Sigmoid colon (tissue), 7 donors: Measurements from ENCODE around the gene COL2A1. TPM values are rescaled to one million over a fixed set of nuclear protein-coding genes. Genes with fewer than 3 reads are reported as not detected.

Experiments used
- DNase-seq: peaks from one replicate; pipeline ENCODE4 v3.0.0-alpha.2; 2019
- H3K27ac ChIP-seq, 4 donors: fragments of 200-600 bp; sonication (generic); one replicate each; pipeline ENCODE4 v1.5.1; 2016 to 2019; ENCODE audit warnings: mild to moderate bottlenecking in 1 of 4
- H3K27me3 ChIP-seq, 3 donors: fragments of 200-600 bp; sonication (generic); one replicate each; pipeline ENCODE4 v1.5.1; 2019; ENCODE audit warnings: mild to moderate bottlenecking in 1 of 3
- H3K36me3 ChIP-seq, 4 donors: fragments of 200-600 bp; sonication (generic); one replicate each; pipeline ENCODE4 v1.5.1; 2016 to 2019
- H3K4me1 ChIP-seq, 4 donors: fragments of 200-600 bp; sonication (generic); one replicate each; pipeline ENCODE4 v1.5.1; 2017 to 2019
- H3K4me3 ChIP-seq, 4 donors: fragments of 200-600 bp; sonication (generic); one replicate each; pipeline ENCODE4 v1.5.1; 2017 to 2019; ENCODE audit warnings: mild to moderate bottlenecking in 2 of 4, moderate library complexity in 1 of 4
- H3K9me3 ChIP-seq, 4 donors: fragments of 200-600 bp in 3 of 4; sonication (generic) in 3 of 4; one replicate each; pipeline versions ENCODE4 v1.5.1 to v1.6.1; 2013 to 2019
- EP300 ChIP-seq, 4 donors: sonication (generic); formaldehyde crosslinking; IDR thresholded peaks; one replicate each; pipeline ENCODE4 v1.6.1; 2017; ENCODE audit warnings: antibody characterized with exemption in 4 of 4
- POLR2A ChIP-seq, 2 donors: fragments of 450-650 bp; IDR thresholded peaks; one replicate each; pipeline ENCODE4 v1.6.1; 2016; ENCODE audit warnings: antibody characterized with exemption in 2 of 2, mild to moderate bottlenecking in 2 of 2, moderate library complexity in 2 of 2
- POLR2AphosphoS5 ChIP-seq, 4 donors: sonication (generic); formaldehyde crosslinking; IDR thresholded peaks; one replicate each; pipeline ENCODE4 v1.6.1; 2017; ENCODE audit warnings: antibody characterized with exemption in 4 of 4
- whole genome bisulfite sequencing, 2 donors: extraction: QIAGEN DNeasy Blood & Tissue Kit; methylation state at CpG; one replicate each; pipeline ENCODE4 v1.1.7; 2013; 5-methylcytosine and 5-hydroxymethylcytosine counted together
- intact Hi-C: fragments of 100-400 bp; cut with DNase I; formaldehyde crosslinking; loops from one replicate; pipeline ENCODE4 v1.15.1; 2023
- polyA plus RNA-seq, 3 donors: library from polyadenylated mRNA; stranded (reverse); fragments of 200-250 nt; gene quantifications; one replicate each; pipeline ENCODE4 v1.2.3, GENCODE V29; 2013
- total RNA-seq, 4 donors: library from RNA; depleted of rRNA; stranded (reverse); fragments of >200 nt; gene quantifications; one replicate each; pipeline ENCODE4 v1.1.0, GENCODE V29; 2016
- TF ChIP-seq, protein P1 (sequence below), 4 experiments: fragments of 450-650 bp in 3 of 4; fragments of 200-600 bp in 1 of 4; IDR thresholded peaks; one replicate each; pipeline ENCODE4 v1.5.1; 2016 to 2019; ENCODE audit warnings: antibody characterized with exemption in 4 of 4, mild to moderate bottlenecking in 3 of 4, moderate library complexity in 2 of 4
- donor health status: healthy with polysubstance abuse.
- donor health status: Bipolar disorder and iron deficiency.
- donor health status: healthy.

COL2A1 gene
- total and polyA plus RNA-seq, 7 donors = 0.17 to 0.60 TPM; not detected in 5

DNA sequence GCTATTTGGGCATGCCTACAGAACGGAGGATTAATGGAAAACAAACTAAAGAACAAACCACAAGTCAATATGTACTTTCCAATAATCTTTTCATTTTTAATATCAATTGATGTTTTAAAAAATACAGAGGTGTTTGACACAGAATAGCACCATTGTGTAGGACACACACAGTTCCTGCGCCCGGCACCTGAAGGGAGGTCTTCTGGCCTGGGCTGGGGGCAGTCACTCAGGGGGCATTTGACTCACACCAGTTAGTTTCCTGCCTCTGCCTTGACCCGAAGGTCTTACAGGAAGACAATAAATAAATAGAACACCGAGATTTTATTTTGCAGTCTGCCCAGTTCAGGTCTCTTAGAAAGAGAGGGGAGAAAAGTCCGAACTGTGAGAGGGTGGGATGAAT, 31.4 kb downstream of the COL2A1 start:
- H3K4me1 ChIP-seq = no peaks in the 10 kb centered on the region
- no peaks in the 10 kb centered on the region for H3K27me3 ChIP-seq
- 81 to 84% methylated on average over 6 of the region's 6 CpGs for WGBS, 2 donors
- peaks cover 0 to 21% (median 6%) of the 10 kb centered on the region in 4 donors for H3K36me3 ChIP-seq
- H3K27ac ChIP-seq = no peak overlapping the region
- no peak overlapping the region for H3K4me3 ChIP-seq
- TF ChIP-seq EP300 (IDR thresholded peaks at IDR 0.05) = no peak
- TF ChIP-seq POLR2AphosphoS5 (IDR thresholded peaks at IDR 0.05) = no peak
- TF ChIP-seq POLR2A (IDR thresholded peaks at IDR 0.05) = no peak
- TF ChIP-seq, protein P1, sequence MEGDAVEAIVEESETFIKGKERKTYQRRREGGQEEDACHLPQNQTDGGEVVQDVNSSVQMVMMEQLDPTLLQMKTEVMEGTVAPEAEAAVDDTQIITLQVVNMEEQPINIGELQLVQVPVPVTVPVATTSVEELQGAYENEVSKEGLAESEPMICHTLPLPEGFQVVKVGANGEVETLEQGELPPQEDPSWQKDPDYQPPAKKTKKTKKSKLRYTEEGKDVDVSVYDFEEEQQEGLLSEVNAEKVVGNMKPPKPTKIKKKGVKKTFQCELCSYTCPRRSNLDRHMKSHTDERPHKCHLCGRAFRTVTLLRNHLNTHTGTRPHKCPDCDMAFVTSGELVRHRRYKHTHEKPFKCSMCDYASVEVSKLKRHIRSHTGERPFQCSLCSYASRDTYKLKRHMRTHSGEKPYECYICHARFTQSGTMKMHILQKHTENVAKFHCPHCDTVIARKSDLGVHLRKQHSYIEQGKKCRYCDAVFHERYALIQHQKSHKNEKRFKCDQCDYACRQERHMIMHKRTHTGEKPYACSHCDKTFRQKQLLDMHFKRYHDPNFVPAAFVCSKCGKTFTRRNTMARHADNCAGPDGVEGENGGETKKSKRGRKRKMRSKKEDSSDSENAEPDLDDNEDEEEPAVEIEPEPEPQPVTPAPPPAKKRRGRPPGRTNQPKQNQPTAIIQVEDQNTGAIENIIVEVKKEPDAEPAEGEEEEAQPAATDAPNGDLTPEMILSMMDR (IDR thresholded peaks at IDR 0.05) = no peak
- intact Hi-C loops = no loop called here
- no peaks in the 10 kb centered on the region for H3K9me3 ChIP-seq
- no peak for DNase-seq

DNA sequence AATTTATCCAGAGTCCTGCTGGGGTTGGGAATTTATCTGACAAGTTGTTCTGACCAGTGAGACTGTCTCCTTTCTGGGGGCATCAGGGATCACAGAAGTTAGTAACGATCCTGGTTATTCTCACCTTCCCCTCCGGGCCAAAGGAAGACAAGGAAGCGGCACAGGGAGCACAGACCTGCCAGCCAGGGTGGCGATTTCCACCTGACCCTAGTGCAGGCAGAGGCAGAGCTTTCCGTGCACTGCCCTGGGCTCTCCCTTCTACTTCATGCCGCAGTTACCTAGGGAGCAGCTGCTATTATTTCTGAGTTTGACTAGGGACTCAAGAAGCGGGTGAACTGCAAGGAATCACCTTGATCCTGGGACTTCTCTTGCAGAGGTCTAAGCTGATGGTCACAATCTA, 33.4 kb downstream of the COL2A1 start:
- TF ChIP-seq POLR2A (IDR thresholded peaks at IDR 0.05) (no peak), EP300 (IDR thresholded peaks at IDR 0.05) (no peak), POLR2AphosphoS5 (IDR thresholded peaks at IDR 0.05) (no peak)
- TF ChIP-seq, protein P1 (IDR thresholded peaks at IDR 0.05) = no peak
- H3K36me3 ChIP-seq = peaks cover 0 to 39% (median 11%) of the 10 kb centered on the region in 4 donors

DNA sequence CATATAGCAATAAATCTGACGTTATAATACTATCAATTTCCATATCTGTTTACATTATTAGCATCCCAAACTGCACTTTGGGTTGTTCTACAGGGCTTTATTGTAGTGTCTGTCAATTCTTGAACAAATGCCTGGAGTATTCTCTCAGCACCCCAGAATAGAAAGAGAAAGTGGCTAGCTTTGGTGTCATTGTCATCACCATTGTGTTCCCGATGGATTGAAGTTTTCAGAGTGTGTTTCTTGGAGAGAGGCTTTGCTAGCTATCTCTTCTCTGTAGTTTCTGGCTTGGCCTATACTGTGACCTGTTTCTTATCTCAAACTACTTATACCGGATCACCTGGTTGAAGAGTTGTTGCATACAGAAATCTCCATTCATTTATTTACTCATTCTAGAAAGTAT, 34.4 kb downstream of the COL2A1 start:
- WGBS, 2 donors = 60 to 74% methylated on average over 3 of the region's 3 CpGs
- H3K9me3 ChIP-seq = no peaks in the 10 kb centered on the region
- peaks cover 0 to 8% (median 0%) of the 10 kb centered on the region in 4 donors for H3K4me1 ChIP-seq
- H3K27ac ChIP-seq = no peak overlapping the region
- no peak for DNase-seq
- H3K27me3 ChIP-seq = no peaks in the 10 kb centered on the region
- intact Hi-C loops = loop anchor here (10.0 kb wide), 1 partner anchor 195 kb away; no protein-coding TSS in a partner anchor
- no peak for TF ChIP-seq POLR2A (IDR thresholded peaks at IDR 0.05)
- TF ChIP-seq POLR2AphosphoS5 (IDR thresholded peaks at IDR 0.05) = no peak
- TF ChIP-seq, protein P1 (IDR thresholded peaks at IDR 0.05) = no peak
- no peak for TF ChIP-seq EP300 (IDR thresholded peaks at IDR 0.05)
- peaks cover 0 to 40% (median 12%) of the 10 kb centered on the region in 4 donors for H3K36me3 ChIP-seq
- H3K4me3 ChIP-seq = no peak overlapping the region

More for the DNA sequence above, 33.4 kb downstream of the COL2A1 start:
- Histone ChIP-seq H3K4me3 (no peak overlapping the region), H3K9me3 (no peaks in the 10 kb centered on the region), H3K27ac (no peak overlapping the region), H3K27me3 (no peaks in the 10 kb centered on the region), H3K4me1 (no peaks in the 10 kb centered on the region)
- whole genome bisulfite sequencing, 2 donors = 93 to 94% methylated on average over 7 of the region's 7 CpGs
- DNase-seq = no peak
- intact Hi-C loops = no loop called here

DNA sequence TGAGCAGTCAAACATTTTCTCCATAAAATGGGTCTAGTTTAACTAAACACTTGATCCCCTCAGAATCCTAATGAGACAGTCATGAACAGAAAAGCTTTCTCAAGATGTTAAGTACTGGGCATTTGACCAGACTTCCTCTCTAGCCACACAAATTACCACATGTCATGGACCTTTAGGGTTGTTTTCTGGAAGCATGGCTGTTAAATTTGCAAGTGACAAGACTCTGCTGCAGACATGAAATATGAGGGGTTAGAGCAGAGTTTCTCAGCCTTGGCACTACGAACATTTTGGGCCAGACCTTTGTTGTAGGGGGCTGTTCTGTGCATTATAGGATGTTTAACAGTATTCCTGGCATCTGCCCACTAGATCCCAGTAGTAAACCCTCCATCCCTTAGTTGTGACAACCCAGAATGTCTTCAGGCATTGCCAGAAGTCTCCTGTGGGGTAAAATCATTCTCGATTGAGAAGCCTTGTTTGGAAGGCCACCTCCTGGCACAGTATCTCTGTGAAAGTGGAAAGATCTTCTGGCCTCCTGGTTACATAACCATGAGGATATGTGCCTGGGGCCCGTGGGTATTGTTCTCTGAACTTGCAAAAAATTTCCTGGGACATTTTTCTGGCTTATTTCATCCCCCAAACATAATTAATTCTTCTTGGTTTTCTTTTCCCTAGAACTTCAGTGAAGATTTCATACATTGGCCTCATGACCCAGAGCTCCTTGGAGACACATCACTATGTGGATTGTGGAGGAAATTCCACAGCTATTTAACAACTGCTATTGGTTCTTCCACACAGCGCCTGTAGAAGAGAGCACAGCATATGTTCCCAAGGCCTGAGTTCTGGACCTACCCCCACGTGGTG, 36.6 kb downstream of the COL2A1 start:
- Histone ChIP-seq H3K4me1 (peaks cover 0 to 22% (median 14%) of the 10 kb centered on the region in 4 donors), H3K9me3 (no peaks in the 10 kb centered on the region), H3K36me3 (peaks cover 0 to 40% (median 12%) of the 10 kb centered on the region in 4 donors), H3K4me3 (no peak overlapping the region), H3K27me3 (no peaks in the 10 kb centered on the region), H3K27ac (no peak overlapping the region)
- no peak for TF ChIP-seq EP300 (IDR thresholded peaks at IDR 0.05)
- no peak for TF ChIP-seq POLR2A (IDR thresholded peaks at IDR 0.05)
- no peak for TF ChIP-seq POLR2AphosphoS5 (IDR thresholded peaks at IDR 0.05)
- TF ChIP-seq, protein P1 (IDR thresholded peaks at IDR 0.05) = no peak
- peak; percentile 59 for DNase-seq
- intact Hi-C loops = loop anchor here (10.0 kb wide), 1 partner anchor 197 kb away; no protein-coding TSS in a partner anchor
- WGBS, 2 donors = 58 to 60% methylated on average over 5 of the region's 5 CpGs
